GM19193 (cell line): Measurements from ENCODE around the gene GRIP1.

ENCODE experiments used
- POLR2A ChIP-seq: IDR thresholded peaks from 4 replicates; pipeline ENCODE4 v1.6.1; 2011; ENCODE audit not compliant: insufficient read depth, insufficient read length; ENCODE audit errors: extremely low read depth

The GRIP1 gene

DNA sequence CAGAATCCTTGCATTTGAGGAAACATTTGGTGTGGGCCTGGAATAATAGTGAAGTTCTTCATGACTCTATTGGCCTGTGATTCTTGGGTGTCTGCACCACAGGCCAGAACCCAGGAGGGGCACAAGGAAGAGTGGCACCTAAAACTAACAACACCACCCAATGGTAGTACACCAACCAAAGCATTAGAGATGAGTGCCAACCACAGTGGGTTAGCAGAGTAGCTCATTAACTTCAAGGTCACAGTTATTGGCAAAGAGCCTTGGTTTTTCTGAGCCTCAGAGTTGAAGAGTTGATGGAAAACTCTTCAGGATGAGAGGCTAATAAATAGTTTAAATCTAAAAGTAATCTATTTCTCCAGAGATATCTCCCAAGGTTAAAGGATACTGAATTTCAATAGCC lies 319.6 kb downstream of the GRIP1 start:
- no peak for TF ChIP-seq POLR2A

DNA sequence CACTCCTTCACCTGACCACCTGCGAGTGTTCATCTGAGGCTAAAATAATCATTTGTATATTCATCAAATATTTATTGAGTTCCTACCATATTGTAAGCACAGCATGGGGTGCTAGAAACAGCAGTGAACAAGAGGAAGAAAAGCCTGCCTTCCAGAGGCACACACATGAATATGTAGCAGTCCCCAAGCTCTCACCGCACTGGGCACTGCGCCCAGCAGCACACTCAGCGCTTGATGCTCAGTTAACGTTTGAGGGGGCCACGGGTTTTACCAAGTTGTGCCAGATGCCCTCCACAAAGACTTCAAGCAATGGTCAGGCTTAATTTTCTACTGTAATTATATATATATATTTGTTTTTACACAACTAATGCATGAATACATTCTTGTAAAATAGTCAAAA lies 324.6 kb downstream of the GRIP1 start:
- TF ChIP-seq POLR2A: no peak

DNA sequence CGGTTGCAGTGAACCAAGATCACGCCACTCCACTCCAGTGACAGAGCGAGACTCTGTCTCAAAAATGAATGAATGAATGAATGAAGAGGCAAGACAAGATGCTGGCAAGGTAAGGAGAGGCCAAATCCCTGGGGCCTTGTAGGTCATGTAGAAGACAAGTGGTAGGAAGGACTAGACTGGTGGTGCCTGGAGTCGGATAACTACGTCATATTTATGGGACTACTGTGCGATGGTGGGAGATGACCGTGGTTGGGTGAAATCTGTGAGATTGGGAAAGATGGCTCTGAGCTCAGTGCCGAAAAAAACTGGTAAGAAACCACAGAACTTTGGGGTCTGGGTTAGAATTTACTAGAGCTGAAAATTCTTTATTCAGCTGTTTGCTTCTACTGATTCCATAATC lies 326.0 kb downstream of the GRIP1 start:
- TF ChIP-seq POLR2A: no peak

DNA sequence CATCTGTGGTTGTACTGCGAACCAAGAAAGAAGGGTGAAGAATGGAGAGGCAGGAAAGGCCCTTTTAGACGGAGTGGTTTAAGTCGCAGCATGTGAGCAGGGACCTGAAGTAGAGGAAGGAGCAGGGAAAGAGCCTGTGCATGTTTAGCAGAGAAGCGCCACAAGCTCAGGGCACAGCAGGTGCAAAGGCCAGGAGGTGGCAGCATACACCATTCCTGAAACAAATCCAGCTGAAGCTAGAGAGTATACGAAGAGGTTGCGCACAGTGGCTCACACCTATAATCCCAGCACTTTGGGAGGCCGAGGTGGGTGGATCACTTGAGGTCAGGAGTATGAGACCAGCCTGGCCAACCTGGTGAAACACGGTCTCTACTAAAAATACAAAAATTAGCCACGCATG lies 326.7 kb downstream of the GRIP1 start:
- TF ChIP-seq POLR2A: no peak

DNA sequence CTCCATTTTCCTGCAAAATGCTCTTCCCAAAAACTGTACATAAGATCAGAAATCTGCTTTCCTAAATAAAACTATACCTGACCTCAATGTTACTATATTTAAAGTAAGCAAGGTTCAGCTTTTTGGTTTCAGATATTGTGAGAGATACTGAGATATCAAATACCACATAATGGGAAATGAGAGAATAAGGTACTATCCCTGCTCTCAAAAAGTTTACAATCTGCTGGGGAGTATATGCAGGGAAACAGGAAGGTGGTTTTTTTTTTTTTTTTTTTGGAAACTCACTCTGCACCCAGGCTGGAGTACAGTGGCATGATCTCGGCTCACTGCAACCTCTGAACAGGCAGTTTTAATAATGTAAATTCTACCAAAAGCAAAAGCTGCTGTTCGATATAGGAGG lies 327.6 kb downstream of the GRIP1 start:
- no peak for TF ChIP-seq POLR2A

DNA sequence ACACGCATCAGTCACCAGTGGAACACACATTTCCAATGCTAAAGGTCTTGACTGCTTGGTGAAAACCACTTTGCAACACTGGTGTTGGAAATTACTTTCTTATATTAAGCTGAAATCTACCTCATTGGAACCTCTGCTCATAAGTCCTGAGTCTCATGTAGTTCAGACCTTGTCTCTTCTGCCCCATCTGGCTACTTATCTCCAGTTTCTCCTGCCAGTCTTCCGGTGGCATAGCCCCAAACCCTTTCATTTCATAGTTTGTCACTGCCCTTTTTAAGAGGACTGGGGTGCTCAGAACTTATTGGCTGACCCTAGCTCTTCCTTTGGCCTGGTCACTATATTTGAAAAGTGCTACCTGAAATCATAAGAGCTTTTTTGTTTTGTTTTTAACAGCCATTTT lies 332.9 kb downstream of the GRIP1 start:
- TF ChIP-seq POLR2A: no peak

DNA sequence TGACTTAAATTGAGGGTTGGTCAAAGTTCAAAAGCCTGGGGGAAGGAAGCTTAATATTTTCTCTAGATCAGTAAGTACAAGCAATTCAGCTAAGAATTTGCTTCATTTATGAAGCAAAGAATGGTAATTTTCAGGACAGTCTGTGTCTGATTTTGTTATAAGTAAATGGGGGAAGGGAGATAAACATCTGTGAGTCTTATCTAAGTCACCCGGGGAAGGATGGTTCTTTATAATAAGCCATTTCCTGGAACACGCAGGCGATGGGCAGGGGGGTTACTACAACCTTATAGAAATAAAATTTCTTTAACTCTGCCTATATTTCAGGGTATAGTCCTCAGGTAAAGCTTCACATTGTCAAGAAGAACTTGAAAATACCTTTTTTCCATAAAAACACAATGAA lies 333.7 kb downstream of the GRIP1 start:
- TF ChIP-seq POLR2A: no peak

DNA sequence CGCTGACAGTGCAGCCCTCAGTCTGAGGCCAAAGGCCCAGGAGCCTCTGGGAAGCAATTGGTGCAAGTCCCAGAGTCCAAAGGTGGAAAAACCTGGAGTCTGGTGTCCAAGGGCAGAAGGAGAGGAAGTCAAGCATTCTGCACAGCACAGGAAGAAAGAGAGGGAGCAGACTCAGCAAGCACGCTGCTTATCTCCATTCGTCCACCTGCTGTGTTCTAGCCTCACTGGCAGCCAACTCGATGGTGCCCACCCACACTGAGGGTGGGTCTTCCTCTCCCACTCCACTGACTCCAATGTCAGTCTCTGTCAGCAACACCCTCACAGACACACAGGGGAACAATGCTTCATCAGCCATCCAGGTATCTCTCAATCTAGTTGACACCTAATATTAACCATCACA lies 337.8 kb downstream of the GRIP1 start:
- no peak for TF ChIP-seq POLR2A

DNA sequence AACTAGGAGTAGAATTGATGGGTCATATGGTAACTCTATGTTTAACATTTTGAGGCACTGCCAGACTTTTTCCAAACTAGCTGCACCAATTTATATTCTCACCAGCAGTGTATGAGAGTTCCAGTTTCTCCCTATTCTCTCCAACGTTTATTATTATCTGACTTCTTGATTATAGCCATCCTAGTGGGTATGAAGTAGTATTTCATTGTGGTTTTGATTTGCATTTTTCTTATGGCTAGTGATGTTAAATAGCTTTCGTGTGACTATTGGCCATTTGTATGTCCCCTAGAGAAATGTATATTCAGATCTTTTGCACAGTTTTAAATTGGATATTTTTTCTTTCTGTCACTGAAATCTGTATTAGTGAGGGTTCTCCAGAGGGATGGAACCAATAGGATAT lies 338.7 kb downstream of the GRIP1 start:
- no peak for TF ChIP-seq POLR2A

DNA sequence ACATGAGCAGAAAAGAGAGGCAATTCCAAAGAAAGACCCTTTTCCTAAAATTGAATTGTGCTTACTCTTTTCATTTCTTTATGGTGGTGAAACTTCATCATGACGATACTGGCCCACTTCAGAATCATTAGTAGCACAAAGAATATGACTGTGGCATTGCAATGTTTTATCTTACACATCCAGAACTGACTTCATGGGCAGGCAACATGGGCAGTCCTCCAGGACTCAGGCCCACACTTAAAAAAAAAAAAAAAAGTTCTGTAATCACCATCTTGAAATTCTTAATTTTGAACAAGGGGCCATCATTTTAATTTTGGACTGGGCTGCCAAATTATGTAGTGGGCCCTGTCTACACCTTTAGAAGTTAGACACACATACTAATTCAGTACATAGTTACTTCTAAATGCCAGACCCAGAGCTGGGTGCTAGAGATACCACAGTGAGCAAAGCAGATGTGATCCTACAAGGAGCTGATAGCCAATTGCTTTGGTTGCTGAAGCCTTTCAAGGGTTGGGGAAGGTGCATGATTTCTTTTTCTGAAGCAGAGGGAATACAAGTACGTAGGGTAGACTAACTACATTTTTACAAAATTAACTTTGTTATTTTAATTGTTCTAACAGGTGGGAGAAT lies 341.4 kb downstream of the GRIP1 start:
- TF ChIP-seq POLR2A: no peak

DNA sequence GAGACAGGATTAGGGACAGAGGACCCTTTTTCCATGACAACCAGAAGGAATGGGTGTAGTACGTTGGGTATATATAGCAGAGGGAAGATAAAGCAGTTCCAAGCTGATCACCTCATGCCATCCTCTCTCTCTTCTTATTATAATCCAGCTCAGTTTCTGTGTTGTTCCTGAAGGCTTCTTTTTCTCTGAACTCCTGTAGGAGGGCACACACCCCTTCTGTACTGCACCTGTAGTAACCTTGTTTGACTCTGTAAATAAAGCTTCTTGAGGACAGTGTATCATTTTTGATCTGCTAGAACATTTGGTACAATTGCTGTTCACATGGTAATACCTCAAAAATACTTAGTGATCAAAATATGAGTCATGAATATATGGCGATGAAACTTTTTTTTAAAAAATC lies 343.1 kb downstream of the GRIP1 start:
- no peak for TF ChIP-seq POLR2A

DNA sequence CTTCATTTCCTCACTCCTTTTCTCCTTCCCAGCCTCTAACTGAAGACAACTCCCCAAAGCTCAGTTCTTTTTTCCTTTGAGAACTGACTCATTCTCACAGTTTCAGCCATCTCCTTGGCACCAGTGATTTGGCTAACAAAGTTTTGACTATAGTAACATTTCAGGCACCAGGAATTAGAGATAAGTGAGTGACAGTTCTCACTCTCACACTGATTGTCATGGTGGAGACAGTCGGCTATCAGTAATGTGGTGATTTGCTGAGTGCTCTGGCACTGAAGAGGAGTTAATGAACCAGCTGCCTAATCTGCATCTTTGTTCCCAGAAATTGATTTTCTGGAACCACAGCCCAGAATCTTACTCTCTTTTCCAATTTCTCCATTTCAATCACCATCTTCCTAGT lies 347.1 kb downstream of the GRIP1 start:
- TF ChIP-seq POLR2A: no peak

DNA sequence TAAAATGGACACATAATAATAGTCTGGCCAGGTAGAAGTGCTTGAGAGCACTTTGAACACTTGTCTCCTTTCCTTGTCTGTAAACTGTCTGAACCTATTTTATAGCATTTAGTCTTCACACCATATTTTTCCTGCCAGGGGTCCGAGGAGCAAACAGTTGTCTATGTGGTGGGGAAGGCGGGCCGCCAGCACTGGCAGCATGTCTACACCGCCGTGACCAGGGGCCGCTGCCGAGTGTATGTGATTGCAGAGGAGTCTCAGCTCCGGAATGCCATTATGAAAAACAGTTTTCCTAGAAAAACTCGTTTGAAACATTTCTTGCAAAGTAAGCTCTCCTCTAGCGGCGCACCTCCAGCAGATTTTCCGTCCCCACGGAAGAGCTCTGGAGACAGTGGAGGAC lies 347.9 kb downstream of the GRIP1 start:
- no peak for TF ChIP-seq POLR2A

DNA sequence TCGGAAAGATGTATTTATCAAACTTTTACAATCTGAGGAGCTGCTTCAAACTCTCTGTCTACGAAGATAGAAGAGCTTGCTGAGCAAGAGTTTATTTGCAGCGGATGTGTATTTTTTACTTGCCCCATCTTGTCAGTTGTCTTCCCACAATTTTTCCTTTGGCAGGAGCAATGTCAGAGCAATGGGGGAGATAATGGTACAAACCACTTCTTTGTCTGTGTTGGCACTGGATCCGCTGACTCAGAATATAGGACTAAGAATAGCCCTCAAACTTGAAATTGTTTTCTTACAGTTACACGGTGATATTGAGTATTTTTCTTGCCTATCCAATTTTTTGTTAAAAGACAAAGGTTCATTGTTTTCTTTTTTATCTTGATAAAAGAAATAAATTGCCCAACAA lies 348.9 kb downstream of the GRIP1 start:
- TF ChIP-seq POLR2A: no peak

DNA sequence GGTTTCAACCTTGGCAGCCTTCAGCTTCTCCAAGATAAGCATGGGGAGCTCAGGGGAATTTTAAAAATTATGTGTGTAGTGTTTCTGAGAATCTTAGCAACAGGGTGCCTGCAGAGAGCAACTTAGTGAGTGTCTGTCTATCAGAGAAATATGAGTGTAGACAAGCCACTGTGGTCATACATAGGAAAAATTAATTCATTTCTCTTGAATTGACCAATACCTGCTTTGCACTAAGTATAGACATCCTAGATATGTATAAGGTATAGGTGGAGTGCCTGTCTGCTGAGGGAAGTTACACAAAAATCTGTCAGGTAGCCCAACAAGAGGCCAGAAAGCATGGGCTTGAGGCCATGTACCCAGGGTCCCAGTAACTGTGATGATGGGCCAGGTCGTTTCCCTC lies 355.9 kb downstream of the GRIP1 start:
- TF ChIP-seq POLR2A: no peak

DNA sequence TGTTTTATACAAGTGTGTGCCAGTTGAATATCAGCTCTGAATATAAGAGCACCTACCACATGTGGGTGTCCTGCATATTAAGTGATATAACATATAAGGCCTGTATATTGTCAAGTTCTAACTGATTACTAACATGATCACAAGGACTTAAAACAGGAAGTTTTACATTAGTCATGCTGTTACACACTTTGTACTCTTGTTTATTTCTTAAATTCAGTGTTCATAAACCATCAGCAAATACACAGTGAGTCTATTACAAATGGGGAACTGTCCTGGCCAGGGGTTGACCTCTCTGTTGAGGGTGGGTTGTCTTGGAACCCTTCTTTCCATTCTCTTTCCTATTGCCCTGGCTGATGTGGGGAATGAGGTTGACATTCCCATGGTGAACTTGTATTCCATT lies 357.4 kb downstream of the GRIP1 start:
- TF ChIP-seq POLR2A: no peak

DNA sequence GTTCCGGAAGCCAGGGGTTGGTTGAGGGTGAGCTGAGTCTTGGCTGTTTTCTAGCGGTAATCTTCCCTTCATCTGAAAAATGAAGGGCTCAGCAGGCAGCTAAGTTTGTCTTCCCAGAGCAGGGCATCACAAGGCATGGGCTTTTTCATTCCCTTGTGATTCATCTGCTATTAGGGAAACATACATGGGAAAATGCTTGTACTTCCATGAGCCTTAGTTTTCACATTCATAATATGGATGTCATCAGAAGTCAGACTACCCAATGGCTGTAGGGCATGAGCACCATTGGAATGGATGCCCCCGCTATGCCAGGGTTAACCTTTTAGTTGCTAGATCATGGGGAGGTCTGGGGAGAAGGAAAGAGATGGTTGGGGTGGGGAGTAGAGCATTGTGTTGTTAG lies 357.9 kb downstream of the GRIP1 start:
- TF ChIP-seq POLR2A: no peak
